HEK293 (cell line): ENCODE results near the gene PPRC1.
"Not testable (repeated sequence)": the region's sequence is repeated elsewhere in the genome, so short reads cannot be mapped to it uniquely, and the experiment has no call there.

ENCODE experiments used
- CTCF ChIA-PET: fragments of 350-600 bp; formaldehyde crosslinking; extraction: SDS; loops from one replicate; lab custom pipeline; 2021; ENCODE audit warnings: antibody characterized with exemption; lab: Yijun Ruan, JAX
- POLR2A ChIA-PET: fragments of 300-600 bp; formaldehyde crosslinking; extraction: SDS; loops from one replicate; lab custom pipeline; 2020; ENCODE audit warnings: antibody characterized with exemption, inconsistent platforms; lab: Yijun Ruan, JAX
- H3K27ac ChIP-seq: fragments of 200-500 bp; sonication (Bioruptor generic); 2 replicates; pipeline ENCODE4 v1.5.1; 2014; ENCODE audit warnings: low read depth, low read length, control low read depth, inconsistent platforms; ENCODE audit errors: extremely low read depth
- H3K36me3 ChIP-seq, 2 experiments: fragments of 200-500 bp in 1 of 2; sonication (Bioruptor generic) in 1 of 2; 1 replicate in 1 of 2; 2 replicates in 1 of 2; pipeline ENCODE4 v1.5.1; 2014 to 2017; ENCODE audit warnings: inconsistent platforms in 2 of 2, low read length in 2 of 2; ENCODE audit not compliant: control insufficient read depth in 2 of 2, insufficient read depth in 1 of 2
- H3K4me1 ChIP-seq: fragments of 200-500 bp; sonication (Bioruptor generic); 2 replicates; pipeline ENCODE4 v1.5.1; 2014; ENCODE audit warnings: mild to moderate bottlenecking, low read length, inconsistent platforms; ENCODE audit not compliant: control insufficient read depth, insufficient read depth
- H3K4me3 ChIP-seq: 2 replicates; pipeline ENCODE4 v1.5.1; 2011; ENCODE audit warnings: low read depth, mild to moderate bottlenecking, control low read depth, low read length, moderate library complexity
- H3K9me3 ChIP-seq: fragments of 200-500 bp; sonication (Bioruptor generic); 2 replicates; pipeline ENCODE4 v1.5.1; 2014; ENCODE audit warnings: low read depth, low read length, inconsistent platforms; ENCODE audit not compliant: control insufficient read depth, insufficient read depth
- HIC1 ChIP-seq: fragments of 450-650 bp; formaldehyde crosslinking; IDR thresholded peaks from 2 replicates; pipeline ENCODE4 v1.5.1; 2016; ENCODE audit warnings: missing biosample characterization, missing genetic modification characterization
- PRDM4 ChIP-seq: fragments of 450-650 bp; formaldehyde crosslinking; IDR thresholded peaks from 2 replicates; pipeline ENCODE4 v1.5.1; 2017; ENCODE audit warnings: missing biosample characterization, missing genetic modification characterization
- ZBTB21 ChIP-seq: fragments of 450-650 bp; formaldehyde crosslinking; IDR thresholded peaks from 2 replicates; pipeline ENCODE4 v1.5.1; 2017; ENCODE audit warnings: missing biosample characterization, missing genetic modification characterization
- ZNF10 ChIP-seq: fragments of 450-650 bp; formaldehyde crosslinking; IDR thresholded peaks from 2 replicates; pipeline ENCODE4 v1.5.1; 2017; ENCODE audit warnings: missing biosample characterization, missing genetic modification characterization
- ZNF140 ChIP-seq: fragments of 450-650 bp; formaldehyde crosslinking; IDR thresholded peaks from 2 replicates; pipeline ENCODE4 v1.5.1; 2016; ENCODE audit warnings: missing biosample characterization, missing genetic modification characterization
- ZNF223 ChIP-seq: fragments of 450-650 bp; formaldehyde crosslinking; IDR thresholded peaks from 2 replicates; pipeline ENCODE4 v1.5.1; 2016; ENCODE audit warnings: missing biosample characterization, missing genetic modification characterization
- ZNF488 ChIP-seq: fragments of 450-650 bp; formaldehyde crosslinking; IDR thresholded peaks from 2 replicates; pipeline ENCODE4 v1.5.1; 2016; ENCODE audit warnings: missing biosample characterization, missing genetic modification characterization
- ZNF514 ChIP-seq: fragments of 450-650 bp; formaldehyde crosslinking; IDR thresholded peaks from 2 replicates; pipeline ENCODE4 v1.5.1; 2016; ENCODE audit warnings: missing biosample characterization, missing genetic modification characterization
- ZNF600 ChIP-seq: fragments of 450-650 bp; formaldehyde crosslinking; IDR thresholded peaks from 2 replicates; pipeline ENCODE4 v1.5.1; 2016; ENCODE audit warnings: missing biosample characterization, missing genetic modification characterization
- ZNF623 ChIP-seq: fragments of 450-650 bp; formaldehyde crosslinking; IDR thresholded peaks from 2 replicates; pipeline ENCODE4 v1.5.1; 2016; ENCODE audit warnings: missing biosample characterization, missing genetic modification characterization
- ZNF624 ChIP-seq: fragments of 450-650 bp; formaldehyde crosslinking; IDR thresholded peaks from 2 replicates; pipeline ENCODE4 v1.5.1; 2017; ENCODE audit warnings: missing biosample characterization, missing genetic modification characterization
- ZNF639 ChIP-seq: fragments of 450-650 bp; formaldehyde crosslinking; IDR thresholded peaks from 2 replicates; pipeline ENCODE4 v1.5.1; 2016; ENCODE audit warnings: missing biosample characterization, missing genetic modification characterization
- ZSCAN16 ChIP-seq: fragments of 450-650 bp; formaldehyde crosslinking; IDR thresholded peaks from 2 replicates; pipeline ENCODE4 v1.5.1; 2016; ENCODE audit warnings: missing biosample characterization, missing genetic modification characterization

The PPRC1 gene

GRCh38 chr10:102185272-102185671, 52.4 kb downstream of the PPRC1 start:
- H3K4me1 ChIP-seq: no peaks in the 10 kb centered on the region
- ChIA-PET POLR2A (no interaction called here), CTCF (interaction anchor here (0.5 to 1.9 kb wide), 4 partner anchors 16 to 1183 kb away, joined by 3 to 5 read pairs (median 4); partner anchors contain the start of gene TAF5)
- H3K27ac ChIP-seq: no peak overlapping the region
- no peaks in the 10 kb centered on the region for H3K9me3 ChIP-seq
- no peak overlapping the region for H3K4me3 ChIP-seq
- H3K36me3 ChIP-seq: no peaks in the 10 kb centered on the region
- no peak for TF ChIP-seq ZNF140 (tag by site-specific recombination)
- no peak for TF ChIP-seq ZNF514 (tag by site-specific recombination)

GRCh38 chr10:102185811-102186527, 53.1 kb downstream of the PPRC1 start:
- H3K27ac ChIP-seq: no peak overlapping the region
- no peaks in the 10 kb centered on the region for H3K4me1 ChIP-seq
- H3K9me3 ChIP-seq: no peaks in the 10 kb centered on the region
- no peak for TF ChIP-seq ZBTB21 (tag by site-specific recombination)
- no peak for TF ChIP-seq ZNF639 (tag by site-specific recombination)
- TF ChIP-seq ZNF624 (tag by site-specific recombination): no peak
- TF ChIP-seq ZNF600 (tag by site-specific recombination): no peak
- no peak for TF ChIP-seq ZNF10 (tag by site-specific recombination)
- TF ChIP-seq ZSCAN16 (tag by site-specific recombination): no peak
- no peak for TF ChIP-seq ZNF623
- no peak for TF ChIP-seq ZNF488 (tag by site-specific recombination)
- TF ChIP-seq HIC1 (tag by site-specific recombination): no peak
- POLR2A ChIA-PET: interaction anchor here (0.7 kb wide), 1 partner anchor 58 kb away, joined by 5 read pairs; no protein-coding TSS in a partner anchor
- no peaks in the 10 kb centered on the region for H3K36me3 ChIP-seq
- CTCF ChIA-PET: interaction anchor here (0.6 to 1.9 kb wide), 2 partner anchors 167 to 1182 kb away, joined by 3 to 5 read pairs; partner anchors contain the start of gene TAF5
- no peak overlapping the region for H3K4me3 ChIP-seq

GRCh38 chr10:102188298-102188940, 55.6 kb downstream of the PPRC1 start:
- Histone ChIP-seq H3K36me3 (no peaks in the 10 kb centered on the region), H3K9me3 (no peaks in the 10 kb centered on the region), H3K4me3 (no peak overlapping the region), H3K27ac (no peak overlapping the region), H3K4me1 (no peaks in the 10 kb centered on the region)
- ChIA-PET POLR2A (no interaction called here), CTCF (interaction anchor here (1.1 to 2.8 kb wide), 2 partner anchors 41 to 163 kb away, joined by 4 to 8 read pairs; no protein-coding TSS in a partner anchor)
- no peak for TF ChIP-seq PRDM4 (tag by site-specific recombination)
- no peak for TF ChIP-seq ZNF223 (tag by site-specific recombination)

- H3K9me3 ChIP-seq, H3K4me1 ChIP-seq, H3K36me3 ChIP-seq, H3K27ac ChIP-seq, H3K4me3 ChIP-seq: not testable (repeated sequence)
- ChIA-PET POLR2A (interaction anchor here (0.6 to 0.7 kb wide), 2 partner anchors 15 to 447 kb away, joined by 5 to 6 read pairs; no protein-coding TSS in a partner anchor), CTCF (interaction anchor here (0.6 to 2.8 kb wide), 4 partner anchors 18 to 163 kb away, joined by 3 to 8 read pairs (median 4); no protein-coding TSS in a partner anchor)
Measured at GRCh38 chr10:102188941-102189898, 56.4 kb downstream of the PPRC1 start.
